Psoas muscle (tissue), 8 donors: Measurements from ENCODE around the gene CHST4. TPM values are rescaled to one million over a fixed set of nuclear protein-coding genes. Genes with fewer than 3 reads are reported as not detected.
A peak's percentile ranks its signal among the peaks of the same experiment; 100 is the strongest.
"Not testable (repeated sequence)": the region's sequence is repeated elsewhere in the genome, so short reads cannot be mapped to it uniquely, and the experiment has no call there.

Experiments used
- ATAC-seq, 4 donors: fragments of 200-7000 bp; cut with Tn5 transposase; one replicate each; pipeline ENCODE4 v1.9.1; 2020; ENCODE audit warnings: moderate library complexity in 3 of 4, mild to moderate bottlenecking in 2 of 4
- DNase-seq, 2 donors: peaks; one replicate each; pipeline ENCODE4 v3.0.0-alpha.2; 2020
- H3K27ac ChIP-seq: fragments of 200-600 bp; one replicate; pipeline ENCODE4 v1.8.0; 2022
- H3K27me3 ChIP-seq, 3 donors: fragments of 200-600 bp in 1 of 3; one replicate each; pipeline versions ENCODE4 v1.6.1 to v1.8.0; 2013 to 2022; ENCODE audit warnings: low read length in 2 of 3, mild to moderate bottlenecking in 2 of 3, moderate library complexity in 1 of 3; ENCODE audit not compliant: insufficient read depth in 3 of 3
- H3K36me3 ChIP-seq, 2 donors: fragments of 200-600 bp in 1 of 2; one replicate each; pipeline versions ENCODE4 v1.6.1 to v1.8.0; 2013 to 2022; ENCODE audit warnings: low read depth in 1 of 2, mild to moderate bottlenecking in 1 of 2, moderate library complexity in 1 of 2; ENCODE audit not compliant: insufficient read depth in 1 of 2
- H3K4me1 ChIP-seq: fragments of 200-600 bp; one replicate; pipeline ENCODE4 v1.8.0; 2022
- H3K4me3 ChIP-seq: fragments of 200-600 bp; one replicate; pipeline ENCODE4 v1.8.0; 2022; ENCODE audit warnings: mild to moderate bottlenecking
- H3K9me3 ChIP-seq: fragments of 200-600 bp; one replicate; pipeline ENCODE4 v1.8.0; 2022
- CTCF ChIP-seq: fragments of 200-600 bp; IDR thresholded peaks from one replicate; pipeline ENCODE4 v1.8.0; 2022; ENCODE audit warnings: antibody characterized with exemption
- WGBS, 3 donors: extraction: QIAGEN DNeasy Blood & Tissue Kit; methylation state at CpG; one replicate each; pipeline versions ENCODE4 v1.1.6 to v1.1.7; 2013; 5-methylcytosine and 5-hydroxymethylcytosine counted together
- intact Hi-C, 2 donors: fragments of 100-400 bp; cut with DNase I; formaldehyde crosslinking; loops; one replicate each; pipeline versions ENCODE4 v1.11.0 to v1.14.2; 2022
- polyA plus RNA-seq, 3 donors: library from polyadenylated mRNA; stranded (reverse); fragments of 200-250 nt; gene quantifications; one replicate each; pipeline ENCODE4 v1.2.3, GENCODE V29; 2013
- total RNA-seq, 4 donors: library from RNA; stranded (reverse); fragmentation: NEBNext Ultra II Directional in 2 of 4; extraction: Animal tissue kit (Norgen Biotek cat#: 25700) in 2 of 4; gene quantifications; one replicate each; pipeline versions ENCODE4 v1.2.1 to v1.2.4, GENCODE V29; 2021 to 2023
- donor health status: healthy with polysubstance abuse.
- donor health status: DM: no; HTN: no; CAD: no; lungs with moderate emphysema.
- donor health status: Bipolar disorder and iron deficiency.
- donor health status: healthy.
- donor health status: DM: yes; HTN: yes; CAD: no.
- donor health status: DM: no; HTN: no; CAD: no.
- donor health status: DM: no; HTN: no; CAD: no.
- donor health status: DM: yes; HTN: yes; CAD: no.

The CHST4 gene
- total and polyA plus RNA-seq, 7 donors, result not detected

DNA sequence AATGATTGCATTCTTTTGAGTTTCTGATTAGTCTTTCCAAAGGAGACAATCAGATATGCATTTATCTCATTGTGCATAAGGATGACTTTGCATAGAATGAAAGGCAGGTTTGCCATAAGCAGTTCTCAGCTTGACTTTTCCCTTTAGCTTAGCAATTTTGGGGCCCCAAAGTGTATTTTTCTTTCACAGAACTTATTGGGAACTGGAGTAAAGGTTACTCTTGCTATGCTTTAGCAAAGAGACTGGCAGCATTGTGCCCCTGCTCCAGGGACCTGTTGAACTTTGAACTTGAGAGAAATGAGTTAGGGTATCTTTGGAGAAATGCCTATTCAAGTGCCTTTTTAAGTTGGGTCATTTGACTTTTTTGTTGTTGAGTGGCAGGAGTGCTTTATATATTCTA is 33.6 kb downstream of the CHST4 start:
- no peaks in the 10 kb centered on the region for H3K4me1 ChIP-seq
- ATAC-seq, result no peak
- peaks cover 0 to 16% (median 0%) of the 10 kb centered on the region in 3 donors for H3K27me3 ChIP-seq
- no peak overlapping the region for H3K4me3 ChIP-seq
- TF ChIP-seq CTCF, result no peak
- no peaks in the 10 kb centered on the region for H3K36me3 ChIP-seq
- H3K9me3 ChIP-seq, result peaks cover 4% of the 10 kb centered on the region
- H3K27ac ChIP-seq, result no peak overlapping the region
- DNase-seq, result no peak
- intact Hi-C loops, result no loop called here

DNA sequence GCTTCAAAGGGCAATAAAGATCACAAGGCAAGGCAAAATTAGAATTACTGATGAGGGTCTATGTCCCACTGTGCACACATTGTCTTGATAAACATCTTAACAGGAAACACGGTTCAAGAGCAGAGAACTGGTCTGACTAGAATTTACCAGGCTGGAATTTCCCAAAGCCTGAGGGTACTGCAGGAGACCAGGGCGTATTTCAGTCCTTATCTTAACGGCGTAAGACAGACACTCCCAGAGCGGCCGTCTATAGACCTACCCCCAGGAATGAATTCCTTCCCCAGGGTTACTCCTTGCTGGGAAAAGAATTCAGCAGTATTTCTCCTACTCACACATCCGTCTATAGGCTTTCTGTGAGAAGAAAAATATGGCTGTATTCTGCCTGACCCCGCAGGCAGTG is 35.7 kb downstream of the CHST4 start:
- ATAC-seq, H3K4me1 ChIP-seq, DNase-seq, intact Hi-C loops, H3K4me3 ChIP-seq, H3K27ac ChIP-seq, H3K36me3 ChIP-seq, H3K9me3 ChIP-seq: not testable (repeated sequence)
- 85 to 90% (median 88%) methylated on average over 8 of the region's 8 CpGs for WGBS, 3 donors
- peaks cover 0 to 30% (median 2%) of the 10 kb centered on the region in 3 donors for H3K27me3 ChIP-seq

GRCh38 chr16:71562552-71562951 is 36.3 kb downstream of the CHST4 start:
- no peaks in the 10 kb centered on the region for H3K4me1 ChIP-seq
- TF ChIP-seq CTCF, result no peak
- H3K36me3 ChIP-seq, result no peaks in the 10 kb centered on the region
- ATAC-seq (no peak), DNase-seq (no peak)
- peaks cover 0 to 30% (median 3%) of the 10 kb centered on the region in 3 donors for H3K27me3 ChIP-seq
- no peak overlapping the region for H3K4me3 ChIP-seq
- intact Hi-C loops, result no loop called here
- no peak overlapping the region for H3K27ac ChIP-seq
- peaks cover 4% of the 10 kb centered on the region for H3K9me3 ChIP-seq
- WGBS, 3 donors, result 91 to 95% (median 94%) methylated on average over 1 of the region's 1 CpG

GRCh38 chr16:71564335-71564967 is 38.2 kb downstream of the CHST4 start:
- no peaks in the 10 kb centered on the region for H3K36me3 ChIP-seq
- no peaks in the 10 kb centered on the region for H3K4me1 ChIP-seq
- H3K9me3 ChIP-seq, result peaks cover 4% of the 10 kb centered on the region
- H3K27ac ChIP-seq, result peak overlapping the region; percentile 21
- peaks cover 0 to 30% (median 3%) of the 10 kb centered on the region in 3 donors for H3K27me3 ChIP-seq
- ATAC-seq (no peak), DNase-seq (peak in 1 of 2 donors; percentile 91)
- intact Hi-C loops, result no loop called here
- no peak for TF ChIP-seq CTCF
- WGBS, 3 donors, result 10% methylated on average over 19 of the region's 19 CpGs
- peak overlapping the region; percentile 65 for H3K4me3 ChIP-seq

DNA sequence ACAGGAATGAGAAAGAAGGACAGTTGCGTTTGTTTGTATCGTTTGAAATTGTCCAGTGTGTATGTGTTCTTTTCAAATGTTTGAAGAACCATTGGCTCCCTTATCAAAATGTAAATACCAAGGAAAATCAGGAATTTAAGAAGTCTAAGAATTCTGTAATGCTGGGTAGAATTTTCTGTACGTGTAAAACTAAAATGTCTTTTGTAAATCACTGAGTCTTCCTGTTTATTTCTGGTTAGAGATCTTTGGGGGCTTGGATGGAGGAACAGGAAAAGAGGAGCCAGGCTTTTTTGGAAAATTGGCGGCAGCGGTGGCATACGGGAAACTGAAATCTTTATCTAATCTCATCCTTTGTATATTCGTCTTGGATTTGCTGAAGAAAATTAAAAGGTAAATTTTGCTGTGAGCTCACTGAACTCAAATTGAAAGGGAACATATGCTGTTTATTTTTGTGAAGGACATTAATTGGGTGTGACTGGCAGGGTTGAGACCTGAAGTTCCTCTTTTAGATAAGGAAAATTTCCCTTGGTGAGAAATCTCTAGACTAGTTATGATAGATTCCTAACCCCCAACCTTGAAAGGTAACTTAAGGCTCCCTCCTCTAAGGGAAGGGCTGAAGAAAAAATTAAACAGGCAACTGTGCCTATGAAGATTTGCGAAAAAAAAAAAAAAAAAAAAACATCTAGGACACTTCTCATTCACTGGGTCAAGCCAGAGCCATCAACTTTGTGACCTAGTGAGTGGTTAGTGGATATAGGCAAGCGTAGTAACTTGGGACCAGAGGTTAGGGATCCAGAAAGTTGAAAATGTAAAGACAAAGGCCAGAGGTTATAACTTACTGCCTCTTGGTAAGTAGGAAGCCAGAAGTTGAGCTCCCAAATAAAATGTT is 39.8 kb downstream of the CHST4 start:
- no peak for TF ChIP-seq CTCF
- DNase-seq, result no peak
- Histone ChIP-seq H3K36me3 (no peaks in the 10 kb centered on the region), H3K27me3 (peaks cover 0 to 30% (median 3%) of the 10 kb centered on the region in 3 donors), H3K4me3 (no peak overlapping the region), H3K27ac (no peak overlapping the region), H3K9me3 (peaks cover 4% of the 10 kb centered on the region), H3K4me1 (no peaks in the 10 kb centered on the region)
- intact Hi-C loops, result no loop called here
- 52 to 60% (median 54%) methylated on average over 9 of the region's 9 CpGs for WGBS, 3 donors
- no peak for ATAC-seq
